ENCODE results near the gene NR2C2.

NR2C2 gene

GRCh38 chr3:14989943-14990779 is 42.8 kb downstream of the NR2C2 start:
- Histone ChIP-seq H2BK15ac (replicated peaks; ENCODE audit: low read depth) (no peak overlapping the region), H3K4me2 (ENCODE audit: low read length) (no peak overlapping the region), H3K27me3 (ENCODE audit: insufficient read depth, low read length, poor library complexity) (no peaks in the 10 kb centered on the region), H4K8ac (ENCODE audit: low read depth, low read length) (no peak overlapping the region), H2BK120ac (ENCODE audit: low read depth, low read length) (no peak overlapping the region), H3K9ac (ENCODE audit: low read length) (no peak overlapping the region), H3K4me3 (ENCODE audit: low read length) (no peak overlapping the region), H3K79me2 (ENCODE audit: control insufficient read depth, insufficient read depth, low read length) (peaks cover 12% of the 10 kb centered on the region), H3K56ac (ENCODE audit: low read length) (no peak overlapping the region), H4K5ac (ENCODE audit: low read length) (no peak overlapping the region), H3K79me1 (ENCODE audit: low read length) (peaks cover 13% of the 10 kb centered on the region), H3K4ac (ENCODE audit: low read depth, low read length) (no peak overlapping the region), H3K18ac (ENCODE audit: low read length) (no peak overlapping the region), H2BK5ac (ENCODE audit: low read length) (no peak overlapping the region), H3K4me1 (ENCODE audit: control insufficient read depth, low read depth, low read length) (no peaks in the 10 kb centered on the region), H3K23ac (ENCODE audit: low read length) (no peak overlapping the region), H2AK5ac (ENCODE audit: low read length) (no peak overlapping the region), H3K27ac (ENCODE audit: low read depth, low read length) (no peak overlapping the region), H3K36me3 (ENCODE audit: control insufficient read depth, insufficient read depth, low read length) (no peaks in the 10 kb centered on the region)
- WGBS (ENCODE audit: extremely low coverage, insufficient coverage, low lambda C conversion rate), result no CpG with 5 or more reads among the region's 3 CpGs
- peak; percentile 21 for DNase-seq

GRCh38 chr3:14990780-14991148 is 43.4 kb downstream of the NR2C2 start:
- Histone ChIP-seq H3K79me2 (ENCODE audit: control insufficient read depth, insufficient read depth, low read length) (peaks cover 15% of the 10 kb centered on the region), H3K4me3 (ENCODE audit: low read length) (no peak overlapping the region)

GRCh38 chr3:14991151-14991742 is 43.9 kb downstream of the NR2C2 start:
- Histone ChIP-seq H3K4me2 (ENCODE audit: low read length) (no peak overlapping the region), H3K79me1 (ENCODE audit: low read length) (peaks cover 16% of the 10 kb centered on the region), H3K36me3 (ENCODE audit: control insufficient read depth, insufficient read depth, low read length) (no peaks in the 10 kb centered on the region), H3K79me2 (ENCODE audit: control insufficient read depth, insufficient read depth, low read length) (peaks cover 15% of the 10 kb centered on the region), H3K23ac (ENCODE audit: low read length) (no peak overlapping the region), H2BK5ac (ENCODE audit: low read length) (no peak overlapping the region), H3K27ac (ENCODE audit: low read depth, low read length) (no peak overlapping the region), H4K8ac (ENCODE audit: low read depth, low read length) (no peak overlapping the region), H3K9ac (ENCODE audit: low read length) (no peak overlapping the region), H3K56ac (ENCODE audit: low read length) (no peak overlapping the region), H3K4me1 (ENCODE audit: control insufficient read depth, low read depth, low read length) (no peaks in the 10 kb centered on the region), H4K5ac (ENCODE audit: low read length) (no peak overlapping the region), H3K18ac (ENCODE audit: low read length) (no peak overlapping the region), H3K4ac (ENCODE audit: low read depth, low read length) (no peak overlapping the region), H2AK5ac (ENCODE audit: low read length) (no peak overlapping the region), H2BK120ac (ENCODE audit: low read depth, low read length) (no peak overlapping the region), H3K27me3 (ENCODE audit: insufficient read depth, low read length, poor library complexity) (no peaks in the 10 kb centered on the region), H3K4me3 (ENCODE audit: low read length) (no peak overlapping the region), H2BK15ac (replicated peaks; ENCODE audit: low read depth) (no peak overlapping the region)
- no CpG with 5 or more reads among the region's 1 CpG for WGBS (ENCODE audit: extremely low coverage, insufficient coverage, low lambda C conversion rate)
- no peak for DNase-seq

More at GRCh38 chr3:14990780-14991148, 43.4 kb downstream of the NR2C2 start:
- H3K18ac ChIP-seq (ENCODE audit: low read length), result no peak overlapping the region
- no peak overlapping the region for H4K8ac ChIP-seq (ENCODE audit: low read depth, low read length)
- DNase-seq, result no peak
- H3K23ac ChIP-seq (ENCODE audit: low read length), result no peak overlapping the region
- H3K4ac ChIP-seq (ENCODE audit: low read depth, low read length), result no peak overlapping the region
- no peak overlapping the region for H3K4me2 ChIP-seq (ENCODE audit: low read length)
- no CpG with 5 or more reads among the region's 2 CpGs for WGBS (ENCODE audit: extremely low coverage, insufficient coverage, low lambda C conversion rate)
- peaks cover 16% of the 10 kb centered on the region for H3K79me1 ChIP-seq (ENCODE audit: low read length)
- H4K5ac ChIP-seq (ENCODE audit: low read length), result no peak overlapping the region
- no peaks in the 10 kb centered on the region for H3K36me3 ChIP-seq (ENCODE audit: control insufficient read depth, insufficient read depth, low read length)
- no peaks in the 10 kb centered on the region for H3K27me3 ChIP-seq (ENCODE audit: insufficient read depth, low read length, poor library complexity)
- H2BK120ac ChIP-seq (ENCODE audit: low read depth, low read length), result no peak overlapping the region
- no peak overlapping the region for H3K56ac ChIP-seq (ENCODE audit: low read length)
- no peak overlapping the region for H3K27ac ChIP-seq (ENCODE audit: low read depth, low read length)
- H2BK15ac ChIP-seq (replicated peaks; ENCODE audit: low read depth), result no peak overlapping the region
- H2BK5ac ChIP-seq (ENCODE audit: low read length), result no peak overlapping the region
- no peaks in the 10 kb centered on the region for H3K4me1 ChIP-seq (ENCODE audit: control insufficient read depth, low read depth, low read length)
- no peak overlapping the region for H2AK5ac ChIP-seq (ENCODE audit: low read length)
- H3K9ac ChIP-seq (ENCODE audit: low read length), result no peak overlapping the region

- no peak overlapping the region for H4K5ac ChIP-seq (ENCODE audit: low read length)
- no peaks in the 10 kb centered on the region for H3K4me1 ChIP-seq (ENCODE audit: control insufficient read depth, low read depth, low read length)
- H3K23ac ChIP-seq (ENCODE audit: low read length), result no peak overlapping the region
- no peaks in the 10 kb centered on the region for H3K27me3 ChIP-seq (ENCODE audit: insufficient read depth, low read length, poor library complexity)
- no peak overlapping the region for H4K8ac ChIP-seq (ENCODE audit: low read depth, low read length)
- H3K9ac ChIP-seq (ENCODE audit: low read length), result no peak overlapping the region
- H2BK5ac ChIP-seq (ENCODE audit: low read length), result no peak overlapping the region
- no peak overlapping the region for H2AK5ac ChIP-seq (ENCODE audit: low read length)
- H3K56ac ChIP-seq (ENCODE audit: low read length), result no peak overlapping the region
- no peak overlapping the region for H3K4me2 ChIP-seq (ENCODE audit: low read length)
- no peak overlapping the region for H3K18ac ChIP-seq (ENCODE audit: low read length)
- peaks cover 17% of the 10 kb centered on the region for H3K79me2 ChIP-seq (ENCODE audit: control insufficient read depth, insufficient read depth, low read length)
- WGBS (ENCODE audit: extremely low coverage, insufficient coverage, low lambda C conversion rate), result 100% methylated on average over 1 of the region's 7 CpGs
- no peak overlapping the region for H2BK15ac ChIP-seq (replicated peaks; ENCODE audit: low read depth)
- H2BK120ac ChIP-seq (ENCODE audit: low read depth, low read length), result no peak overlapping the region
- H3K4me3 ChIP-seq (ENCODE audit: low read length), result no peak overlapping the region
- H3K4ac ChIP-seq (ENCODE audit: low read depth, low read length), result no peak overlapping the region
- no peak overlapping the region for H3K27ac ChIP-seq (ENCODE audit: low read depth, low read length)
- peaks cover 17% of the 10 kb centered on the region for H3K79me1 ChIP-seq (ENCODE audit: low read length)
- no peaks in the 10 kb centered on the region for H3K36me3 ChIP-seq (ENCODE audit: control insufficient read depth, insufficient read depth, low read length)
- no peak for DNase-seq
Measured at GRCh38 chr3:14991818-14992612, 44.6 kb downstream of the NR2C2 start.

GRCh38 chr3:14997941-14998340 is 50.6 kb downstream of the NR2C2 start:
- no CpG with 5 or more reads among the region's 1 CpG for WGBS (ENCODE audit: extremely low coverage, insufficient coverage, low lambda C conversion rate)
- Histone ChIP-seq H4K5ac (ENCODE audit: low read length) (no peak overlapping the region), H3K4ac (ENCODE audit: low read depth, low read length) (no peak overlapping the region), H3K36me3 (ENCODE audit: control insufficient read depth, insufficient read depth, low read length) (no peaks in the 10 kb centered on the region), H3K27me3 (ENCODE audit: insufficient read depth, low read length, poor library complexity) (no peaks in the 10 kb centered on the region), H2AK5ac (ENCODE audit: low read length) (no peak overlapping the region), H3K23ac (ENCODE audit: low read length) (no peak overlapping the region), H3K79me1 (ENCODE audit: low read length) (peaks cover 5% of the 10 kb centered on the region), H3K18ac (ENCODE audit: low read length) (no peak overlapping the region), H2BK120ac (ENCODE audit: low read depth, low read length) (no peak overlapping the region), H3K4me3 (ENCODE audit: low read length) (no peak overlapping the region), H3K79me2 (ENCODE audit: control insufficient read depth, insufficient read depth, low read length) (peaks cover 10% of the 10 kb centered on the region), H3K56ac (ENCODE audit: low read length) (no peak overlapping the region), H2BK15ac (replicated peaks; ENCODE audit: low read depth) (no peak overlapping the region), H3K9ac (ENCODE audit: low read length) (no peak overlapping the region), H3K27ac (ENCODE audit: low read depth, low read length) (no peak overlapping the region), H3K4me1 (ENCODE audit: control insufficient read depth, low read depth, low read length) (no peaks in the 10 kb centered on the region), H4K8ac (ENCODE audit: low read depth, low read length) (no peak overlapping the region), H2BK5ac (ENCODE audit: low read length) (no peak overlapping the region), H3K4me2 (ENCODE audit: low read length) (no peak overlapping the region)
- no peak for DNase-seq

Measured in mesendoderm (in vitro differentiated cells).